H1 (cell line): ENCODE measurements around the gene DND1. TPM values are rescaled to one million over a fixed set of nuclear protein-coding genes. Genes with fewer than 3 reads are reported as not detected.
"Not testable (repeated sequence)": the region's sequence is repeated elsewhere in the genome, so short reads cannot be mapped to it uniquely, and the experiment has no call there.

Experiments
- CTCF ChIA-PET: fragments of 300-600 bp; sonication (Branson Sonifier 250); formaldehyde crosslinking; loops from one replicate; lab custom pipeline; 2021; ENCODE audit not compliant: partially characterized antibody; lab: Charles Lee
- POLR2A ChIA-PET: fragments of 300-600 bp; sonication (Branson Sonifier 250); formaldehyde crosslinking; loops from one replicate; lab custom pipeline; 2021; ENCODE audit warnings: inconsistent platforms; ENCODE audit not compliant: partially characterized antibody; lab: Charles Lee
- DNase-seq, 2 experiments: peaks; one replicate each; pipeline versions ENCODE4 v3.0.0 to v3.0.0-alpha.2; 2010 to 2022; ENCODE audit warnings: low spot score in 2 of 2, low read depth in 1 of 2, mixed read lengths in 1 of 2
- FAIRE-seq: peaks from 2 replicates; lab custom pipeline; 2011; peaks lifted over from hg19 to GRCh38; lab: Jason Lieb, UNC
- H2AFZ ChIP-seq: 2 replicates; pipeline ENCODE4 v1.8.1; 2012; ENCODE audit warnings: low read length, inconsistent platforms
- H2AK5ac ChIP-seq: 2 replicates; pipeline ENCODE4 v1.6.1; 2013; ENCODE audit warnings: low read depth, low read length
- H2BK120ac ChIP-seq: replicated peaks from 2 replicates; pipeline ENCODE3; 2013; ENCODE audit warnings: low read depth, low read length, inconsistent platforms
- H2BK12ac ChIP-seq: 2 replicates; pipeline ENCODE4 v1.6.1; 2013; ENCODE audit warnings: low read depth, low read length
- H2BK15ac ChIP-seq: 2 replicates; pipeline ENCODE4 v1.6.1; 2013; ENCODE audit warnings: low read length
- H2BK20ac ChIP-seq: 2 replicates; pipeline ENCODE4 v1.6.1; 2013; ENCODE audit warnings: low read length
- H2BK5ac ChIP-seq: 2 replicates; pipeline ENCODE4 v1.6.1; 2013; ENCODE audit warnings: low read depth, low read length
- H3K14ac ChIP-seq: 2 replicates; pipeline ENCODE4 v1.6.1; 2013; ENCODE audit warnings: inconsistent platforms; ENCODE audit not compliant: insufficient read length
- H3K18ac ChIP-seq: 2 replicates; pipeline ENCODE4 v1.6.1; 2013; ENCODE audit warnings: low read length; ENCODE audit errors: extremely low read depth
- H3K23ac ChIP-seq: 2 replicates; pipeline ENCODE4 v1.6.1; 2013; ENCODE audit warnings: inconsistent platforms; ENCODE audit not compliant: insufficient read length
- H3K23me2 ChIP-seq: 2 replicates; pipeline ENCODE4 v1.6.1; 2013; ENCODE audit warnings: low read depth, low read length
- H3K27ac ChIP-seq: 2 replicates; pipeline ENCODE4 v1.6.1; 2011; ENCODE audit warnings: low read depth, low read length, inconsistent platforms
- H3K27me3 ChIP-seq, 4 experiments: replicated peaks in 1 of 4; 1 replicate in 1 of 4; 2 replicates in 3 of 4; pipeline versions ENCODE4 v1.6.1 to v1.8.1; 2011 to 2013; ENCODE audit warnings: low read length in 3 of 4, mild to moderate bottlenecking in 3 of 4, inconsistent platforms in 2 of 4, mixed read lengths in 2 of 4, moderate library complexity in 1 of 4; ENCODE audit not compliant: control insufficient read depth in 3 of 4, insufficient read depth in 3 of 4; ENCODE audit errors: extremely low read depth in 1 of 4
- H3K36me3 ChIP-seq, 4 experiments: 2 replicates each; pipeline versions ENCODE4 v1.6.1 to v1.8.1; 2011 to 2013; ENCODE audit warnings: mild to moderate bottlenecking in 4 of 4, low read length in 3 of 4, moderate library complexity in 2 of 4, control low read depth in 1 of 4, inconsistent platforms in 1 of 4; ENCODE audit not compliant: insufficient read depth in 4 of 4, control insufficient read depth in 2 of 4
- H3K4ac ChIP-seq: replicated peaks from 2 replicates; pipeline ENCODE3; 2013; ENCODE audit warnings: low read length, low read depth, mixed read lengths, inconsistent platforms; ENCODE audit not compliant: insufficient read length
- H3K4me1 ChIP-seq, 4 experiments: replicated peaks in 1 of 4; 1 replicate in 1 of 4; 2 replicates in 3 of 4; pipeline versions ENCODE4 v1.6.1 to v1.8.1; 2011 to 2013; ENCODE audit warnings: low read length in 3 of 4, inconsistent platforms in 2 of 4, mixed read lengths in 1 of 4; ENCODE audit not compliant: insufficient read depth in 4 of 4, control insufficient read depth in 3 of 4
- H3K4me2 ChIP-seq, 2 experiments: 2 replicates each; pipeline versions ENCODE4 v1.6.1 to v1.8.1; 2011 to 2013; ENCODE audit warnings: low read depth in 2 of 2, low read length in 2 of 2, control low read depth in 1 of 2, inconsistent platforms in 1 of 2, mild to moderate bottlenecking in 1 of 2; ENCODE audit not compliant: insufficient read depth in 1 of 2
- H3K4me3 ChIP-seq, 4 experiments: fragments of 200-600, 300-600 bp in 1 of 4; sonication (generic), shearing (Covaris generic), sonication (Bioruptor Twin) in 1 of 4; 2 replicates each; pipeline versions ENCODE4 v1.5.1 to v1.8.1; 2011 to 2016; ENCODE audit warnings: low read length in 4 of 4, low read depth in 3 of 4, control low read depth in 2 of 4, inconsistent platforms in 2 of 4, mild to moderate bottlenecking in 2 of 4, mixed read lengths in 1 of 4, moderate library complexity in 1 of 4; ENCODE audit not compliant: insufficient read depth in 2 of 4; ENCODE audit errors: extremely low read depth in 1 of 4
- H3K56ac ChIP-seq: replicated peaks from 2 replicates; pipeline ENCODE3; 2013; ENCODE audit warnings: low read depth, mild to moderate bottlenecking, mixed read lengths, low read length, inconsistent platforms; ENCODE audit not compliant: insufficient read length
- H3K79me1 ChIP-seq: 2 replicates; pipeline ENCODE4 v1.6.1; 2013; ENCODE audit warnings: low read depth, low read length, control low read depth
- H3K79me2 ChIP-seq, 2 experiments: 2 replicates each; pipeline versions ENCODE4 v1.6.1 to v1.8.1; 2012 to 2013; ENCODE audit warnings: low read length in 2 of 2, mild to moderate bottlenecking in 2 of 2, inconsistent platforms in 1 of 2; ENCODE audit not compliant: insufficient read depth in 2 of 2, control insufficient read depth in 1 of 2
- H3K9ac ChIP-seq, 4 experiments: replicated peaks in 1 of 4; 1 replicate in 1 of 4; 2 replicates in 3 of 4; pipeline versions ENCODE4 v1.6.1 to v1.8.1; 2011 to 2013; ENCODE audit warnings: low read depth in 3 of 4, low read length in 3 of 4, control low read depth in 2 of 4, mild to moderate bottlenecking in 2 of 4, moderate library complexity in 2 of 4, inconsistent platforms in 1 of 4; ENCODE audit errors: extremely low read depth in 1 of 4
- H3K9me3 ChIP-seq, 2 experiments: 2 replicates each; pipeline versions ENCODE4 v1.6.1 to v1.8.1; 2012 to 2013; ENCODE audit warnings: mild to moderate bottlenecking in 2 of 2, moderate library complexity in 2 of 2, control low read depth in 1 of 2, inconsistent platforms in 1 of 2, low read depth in 1 of 2, low read length in 1 of 2, mixed read lengths in 1 of 2; ENCODE audit not compliant: insufficient read depth in 2 of 2
- H4K20me1 ChIP-seq, 2 experiments: replicated peaks in 1 of 2; 2 replicates each; pipeline versions ENCODE3 to v1.8.1; 2011 to 2013; ENCODE audit warnings: inconsistent platforms in 2 of 2, low read length in 2 of 2, mild to moderate bottlenecking in 1 of 2; ENCODE audit not compliant: insufficient read depth in 2 of 2, control insufficient read depth in 1 of 2
- H4K5ac ChIP-seq: 2 replicates; pipeline ENCODE4 v1.6.1; 2013; ENCODE audit warnings: low read length, low read depth, mixed read lengths, inconsistent platforms; ENCODE audit not compliant: insufficient read length
- H4K8ac ChIP-seq: 2 replicates; pipeline ENCODE4 v1.8.0; 2013; ENCODE audit warnings: mild to moderate bottlenecking, moderate library complexity, low read length, inconsistent platforms; ENCODE audit not compliant: insufficient read depth; ENCODE audit errors: extremely low read depth
- H4K91ac ChIP-seq: replicated peaks from 2 replicates; pipeline ENCODE3; 2013; ENCODE audit warnings: low read length, mixed read lengths, inconsistent platforms; ENCODE audit not compliant: insufficient read length
- WGBS, 2 experiments: shearing (Covaris generic) in 1 of 2; methylation state at CpG; one replicate each; pipeline versions ENCODE4 v1.1.6 to v1.1.7; 2013 to 2015; ENCODE audit warnings: low lambda C conversion rate in 2 of 2, mixed read lengths in 2 of 2, inconsistent platforms in 1 of 2, low coverage in 1 of 2, missing lambda C conversion rate in 1 of 2; ENCODE audit not compliant: insufficient replicate concordance in 2 of 2, insufficient coverage in 1 of 2, insufficient read length in 1 of 2; ENCODE audit errors: extremely low coverage in 1 of 2, missing lambda C conversion rate in 1 of 2; 5-methylcytosine and 5-hydroxymethylcytosine counted together
- polyA plus RNA-seq, 7 experiments: library from polyadenylated mRNA; depleted of rRNA in 3 of 7; stranded (reverse) in 5 of 7; unstranded in 2 of 7; fragments of >200 nt in 5 of 7; fragments of 200-250 nt in 2 of 7; gene quantifications; 1 replicate in 5 of 7; 2 replicates in 1 of 7; 4 replicates in 1 of 7; pipeline versions ENCODE4 v1.2.1 to v1.2.3, GENCODE V29; 2011 to 2013; ENCODE audit warnings: missing spikeins in 2 of 7, mixed read lengths in 2 of 7
- total RNA-seq: library from RNA; stranded (reverse); fragmentation: NEBNext Ultra II Directional; extraction: Animal tissue kit (Norgen Biotek cat#: 25700); gene quantifications from 2 replicates; pipeline ENCODE4 v1.2.1, GENCODE V29; 2021

DND1 gene
- total and polyA plus RNA-seq, 2 of the 8 experiments (the other 6 are each of a cell fraction or from before 2014, with no cell fraction given): 0.41 to 2.1 TPM

DNA sequence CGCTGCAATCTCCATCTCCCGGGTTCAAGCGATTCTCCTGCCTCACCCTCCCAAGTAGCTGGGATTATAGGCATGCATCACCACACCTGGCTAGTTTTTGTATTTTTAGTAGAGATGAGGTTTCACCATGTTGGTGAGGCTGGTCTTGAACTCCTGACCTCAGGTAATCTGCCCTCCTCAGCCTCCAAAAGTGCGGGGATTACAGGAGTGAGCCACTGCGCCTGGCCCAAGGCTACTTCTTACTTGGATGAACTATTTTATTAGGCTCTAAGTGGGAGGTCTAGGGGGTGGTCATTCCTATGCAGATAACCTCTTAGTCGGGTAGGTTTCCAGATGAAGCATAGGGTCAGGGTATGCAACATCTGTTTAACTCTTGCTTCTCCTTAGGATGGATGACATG, 13.0 kb downstream of the DND1 start:
- H4K20me1 ChIP-seq, CTCF ChIA-PET, H2AFZ ChIP-seq, H3K56ac ChIP-seq, H3K9ac ChIP-seq, H3K23ac ChIP-seq, H2BK120ac ChIP-seq, H3K79me1 ChIP-seq, FAIRE-seq, H3K4ac ChIP-seq, H3K4me2 ChIP-seq, H3K79me2 ChIP-seq, H2BK15ac ChIP-seq, H3K23me2 ChIP-seq, DNase-seq, H3K14ac ChIP-seq, H3K27ac ChIP-seq, H2BK5ac ChIP-seq, H2AK5ac ChIP-seq, H3K18ac ChIP-seq, H3K27me3 ChIP-seq, H2BK20ac ChIP-seq, H2BK12ac ChIP-seq, H4K5ac ChIP-seq, H4K8ac ChIP-seq, H3K4me1 ChIP-seq, H4K91ac ChIP-seq, H3K4me3 ChIP-seq, H3K9me3 ChIP-seq: not testable (repeated sequence)
- whole genome bisulfite sequencing, 2 experiments: 97% methylated on average over 6 of the region's 6 CpGs; no CpG with 5 or more reads in 1 of the 2 experiments
- POLR2A ChIA-PET: interaction anchor here (9.9 kb wide), 1 partner anchor 13 kb away, joined by 87 read pairs; the partner anchor contains the start of genes IK and NDUFA2
- peaks cover 10 to 61% (median 48%) of the 10 kb centered on the region in 4 experiments; a peak in 7 of 8 replicates for H3K36me3 ChIP-seq
